Large intestine (tissue), 3 donors: ENCODE measurements around the gene DET1. TPM values are rescaled to one million over a fixed set of nuclear protein-coding genes. Genes with fewer than 3 reads are reported as not detected.
"Not testable (repeated sequence)": the region's sequence is repeated elsewhere in the genome, so short reads cannot be mapped to it uniquely, and the experiment has no call there.

Experiments used
- DNase-seq, 2 donors: peaks; one replicate each; pipeline versions ENCODE4 v3.0.0 to v3.0.0-alpha.2; 2013
- H3K27ac ChIP-seq: one replicate; pipeline ENCODE4 v1.5.1; 2013; ENCODE audit warnings: low read length
- H3K27me3 ChIP-seq: 2 replicates; pipeline ENCODE4 v1.6.1; 2013; ENCODE audit warnings: low read length; ENCODE audit not compliant: control insufficient read depth, insufficient read depth
- H3K36me3 ChIP-seq: 2 replicates; pipeline ENCODE4 v1.6.1; 2013; ENCODE audit warnings: low read length; ENCODE audit not compliant: control insufficient read depth, insufficient read depth
- H3K4me1 ChIP-seq: one replicate; pipeline ENCODE4 v1.6.1; 2013; ENCODE audit warnings: low read length; ENCODE audit not compliant: control insufficient read depth, insufficient read depth
- H3K4me3 ChIP-seq: one replicate; pipeline ENCODE4 v1.5.1; 2013; ENCODE audit warnings: low read length
- H3K9me3 ChIP-seq: one replicate; pipeline ENCODE4 v1.6.1; 2013; ENCODE audit warnings: mild to moderate bottlenecking, low read depth, low read length, moderate library complexity; ENCODE audit not compliant: control insufficient read depth
- WGBS: methylation state at CpG from one replicate; pipeline ENCODE4 v1.1.5; 2013; ENCODE audit warnings: low lambda C conversion rate; ENCODE audit not compliant: insufficient coverage; 5-methylcytosine and 5-hydroxymethylcytosine counted together
- polyA plus RNA-seq: library from polyadenylated mRNA; unstranded; fragments of 120-200 nt; gene quantifications from one replicate; pipeline ENCODE4 v1.2.1, GENCODE V29; 2013

Gene DET1
- polyA plus RNA-seq, 1 donor, result 12.1 TPM

DNA sequence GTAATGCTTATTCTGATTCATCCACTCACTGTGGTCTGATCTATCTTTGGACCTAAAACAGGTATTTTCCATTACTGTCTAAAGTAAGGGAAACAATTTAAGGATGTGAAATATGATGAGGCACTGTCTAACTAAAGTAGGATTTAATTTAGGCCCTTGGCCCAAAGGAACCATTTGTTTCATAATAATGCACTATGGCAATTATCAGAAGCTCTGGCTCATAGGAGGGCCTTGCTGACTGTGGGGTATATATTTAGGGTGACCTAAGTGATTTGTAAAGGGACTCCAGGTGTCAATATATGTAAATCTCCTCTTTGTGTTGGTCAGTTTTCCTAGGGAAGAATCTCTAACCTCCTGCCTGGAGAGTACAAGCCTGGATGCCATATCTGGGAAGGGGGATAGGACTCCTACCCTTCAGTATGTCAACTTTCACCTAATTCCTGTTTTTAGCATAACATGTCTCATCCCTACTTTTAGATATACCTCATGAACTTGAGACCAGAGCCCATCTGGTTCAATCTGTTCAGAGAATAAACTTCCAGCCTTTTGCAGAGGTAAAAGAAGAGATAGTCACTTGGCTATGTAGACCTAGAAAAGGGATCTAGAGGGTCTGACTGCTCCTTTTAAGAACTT lies 20.1 kb downstream of the DET1 start:
- no peaks in the 10 kb centered on the region for H3K27me3 ChIP-seq
- no peak for DNase-seq
- H3K4me3 ChIP-seq, result no peak overlapping the region
- no peak overlapping the region for H3K27ac ChIP-seq
- peaks cover 50% of the 10 kb centered on the region for H3K36me3 ChIP-seq
- peaks cover 5% of the 10 kb centered on the region for H3K9me3 ChIP-seq
- no peaks in the 10 kb centered on the region for H3K4me1 ChIP-seq

DNA sequence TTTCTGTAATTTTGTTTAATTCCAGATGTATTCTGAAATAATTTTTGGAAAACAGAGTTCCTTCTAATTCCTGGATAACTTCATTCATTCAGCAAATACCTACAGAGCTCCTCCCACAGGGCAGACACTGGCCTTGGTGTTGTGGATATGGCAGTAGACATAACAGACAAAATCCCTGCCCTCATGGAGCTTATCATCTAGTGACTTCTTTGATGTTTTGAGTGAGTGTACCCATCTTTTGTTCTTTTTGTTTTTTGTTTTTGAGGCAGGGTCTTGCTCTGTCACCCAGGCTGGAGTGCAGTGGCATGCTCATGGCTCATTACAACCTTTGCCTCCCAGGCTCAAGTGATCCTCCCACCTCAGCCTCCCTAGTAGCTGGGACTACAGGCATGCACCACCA lies 21.1 kb downstream of the DET1 start:
- H3K4me1 ChIP-seq, result no peaks in the 10 kb centered on the region
- peaks cover 5% of the 10 kb centered on the region for H3K9me3 ChIP-seq
- no peaks in the 10 kb centered on the region for H3K27me3 ChIP-seq
- no peak overlapping the region for H3K4me3 ChIP-seq
- no peak overlapping the region for H3K27ac ChIP-seq
- no peak for DNase-seq
- H3K36me3 ChIP-seq, result peaks cover 45% of the 10 kb centered on the region

DNA sequence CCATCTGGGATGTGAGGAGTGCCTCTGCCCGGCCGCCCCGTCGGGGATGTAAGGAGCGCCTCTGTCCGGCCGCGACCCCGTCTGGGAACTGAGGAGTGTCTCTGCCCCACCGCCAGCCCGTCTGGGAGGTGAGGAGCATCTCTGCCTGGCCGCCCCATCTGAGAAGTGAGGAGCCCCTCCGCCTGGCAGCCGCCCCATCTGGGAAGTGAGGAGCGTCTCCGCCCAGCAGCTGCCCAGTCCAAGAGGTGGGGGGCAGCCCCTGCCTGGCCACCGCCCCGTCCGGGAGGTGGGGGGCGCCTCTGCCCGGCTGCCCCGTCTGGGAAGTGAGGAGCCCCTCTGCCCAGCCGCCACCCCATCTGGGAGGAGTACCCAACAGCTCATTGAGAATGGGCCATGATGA lies 22.4 kb downstream of the DET1 start:
- not testable (repeated sequence) for H3K9me3 ChIP-seq, H3K27ac ChIP-seq, H3K4me1 ChIP-seq, H3K27me3 ChIP-seq, DNase-seq, H3K4me3 ChIP-seq
- no CpG with 5 or more reads among the region's 23 CpGs for WGBS
- H3K36me3 ChIP-seq, result peaks cover 32% of the 10 kb centered on the region

DNA sequence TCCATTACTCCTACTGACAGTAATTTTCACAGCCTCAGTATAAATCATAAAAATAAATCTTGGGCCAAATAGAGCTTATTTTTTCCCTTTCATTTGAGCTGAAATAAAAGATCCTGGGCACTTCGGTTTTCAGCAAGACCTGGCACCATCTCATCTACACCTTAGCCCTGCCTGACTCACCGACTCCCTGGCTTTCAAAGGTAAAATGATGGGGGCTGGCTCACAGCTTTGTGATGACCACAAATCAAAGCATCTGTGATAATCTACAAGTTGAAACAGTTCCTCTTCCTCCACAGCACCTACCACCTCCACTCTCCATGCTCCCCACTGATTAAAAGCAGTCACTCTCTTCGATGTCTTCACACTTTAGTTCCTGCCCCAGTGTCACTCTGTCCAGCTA lies 27.6 kb downstream of the DET1 start:
- H3K4me1 ChIP-seq, result no peaks in the 10 kb centered on the region
- no peaks in the 10 kb centered on the region for H3K27me3 ChIP-seq
- no peak overlapping the region for H3K4me3 ChIP-seq
- H3K36me3 ChIP-seq, result peaks cover 15% of the 10 kb centered on the region
- no peak for DNase-seq
- H3K9me3 ChIP-seq, result peaks cover under 1% of the 10 kb centered on the region
- H3K27ac ChIP-seq, result no peak overlapping the region
- WGBS, result no CpG with 5 or more reads among the region's 3 CpGs

DNA sequence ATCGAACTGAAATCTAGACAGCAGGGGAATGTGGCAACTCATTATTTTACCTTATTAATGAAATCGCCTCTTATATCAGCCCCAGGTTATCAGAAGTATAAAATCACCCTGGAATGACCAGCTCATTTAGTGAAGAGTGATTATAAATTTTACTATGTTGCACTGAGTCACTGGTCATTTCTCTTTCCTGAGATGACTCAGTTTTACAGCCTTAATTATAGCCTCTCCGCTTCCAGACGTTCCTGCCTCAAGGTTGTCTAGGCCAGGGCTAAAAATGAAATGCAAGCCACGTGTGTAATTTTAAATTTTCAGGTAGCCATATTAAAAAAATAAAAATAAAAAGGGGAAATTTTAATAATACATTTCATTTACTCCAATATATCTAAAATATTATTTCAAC lies 33.3 kb downstream of the DET1 start:
- 58% methylated on average over 2 of the region's 5 CpGs for WGBS
- peak; percentile 20 to 54 for DNase-seq
- Histone ChIP-seq H3K36me3 (peaks cover 46% of the 10 kb centered on the region), H3K4me1 (no peaks in the 10 kb centered on the region), H3K27ac (no peak overlapping the region), H3K27me3 (no peaks in the 10 kb centered on the region), H3K4me3 (no peak overlapping the region), H3K9me3 (no peaks in the 10 kb centered on the region)

DNA sequence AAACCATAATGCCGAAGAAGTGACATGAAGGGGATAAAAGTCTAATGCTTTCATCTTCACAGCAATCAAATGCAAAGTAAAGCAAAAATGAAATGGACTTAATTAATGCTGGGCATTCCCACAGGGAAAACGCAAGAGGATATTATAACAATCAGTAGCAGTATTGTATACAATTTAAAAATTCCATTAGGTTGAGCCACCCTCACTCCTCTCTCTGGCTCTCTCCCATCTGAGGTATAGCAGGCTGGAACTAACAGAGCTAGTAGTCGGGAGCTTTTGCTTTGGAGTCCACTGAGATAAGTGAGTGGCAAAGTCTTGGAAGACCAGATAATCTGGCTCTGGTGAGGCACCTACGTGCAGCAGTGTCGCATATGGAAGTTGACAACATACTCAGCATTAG lies 33.9 kb downstream of the DET1 start:
- Histone ChIP-seq H3K27me3 (no peaks in the 10 kb centered on the region), H3K27ac (no peak overlapping the region), H3K4me1 (no peaks in the 10 kb centered on the region), H3K36me3 (peaks cover 50% of the 10 kb centered on the region), H3K9me3 (no peaks in the 10 kb centered on the region), H3K4me3 (no peak overlapping the region)
- peak in 1 of 2 donors; percentile 23 for DNase-seq
- 40% methylated on average over 1 of the region's 5 CpGs for WGBS

DNA sequence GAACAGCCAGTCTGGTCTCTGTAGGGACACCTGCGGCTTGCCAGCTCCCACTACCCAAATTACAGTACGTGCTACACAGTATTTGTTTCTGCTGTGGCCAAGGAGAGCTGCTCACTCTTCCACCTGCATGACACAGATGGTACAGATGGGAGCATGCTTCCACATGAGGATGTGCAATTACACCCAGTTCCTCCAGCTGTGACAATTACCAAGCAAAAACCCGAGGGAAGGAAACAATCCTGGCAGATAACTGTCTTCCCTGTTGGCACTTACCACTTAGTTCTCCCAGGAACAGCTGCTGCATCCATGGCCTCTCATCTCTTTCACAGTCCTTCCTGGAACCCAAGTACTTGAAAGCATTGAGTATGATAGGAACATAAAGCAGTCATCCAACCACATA lies 34.4 kb downstream of the DET1 start:
- Histone ChIP-seq H3K27me3 (no peaks in the 10 kb centered on the region), H3K4me3 (no peak overlapping the region), H3K36me3 (peaks cover 52% of the 10 kb centered on the region), H3K27ac (no peak overlapping the region), H3K4me1 (no peaks in the 10 kb centered on the region), H3K9me3 (no peaks in the 10 kb centered on the region)
- no CpG with 5 or more reads among the region's 3 CpGs for WGBS
- no peak for DNase-seq

DNA sequence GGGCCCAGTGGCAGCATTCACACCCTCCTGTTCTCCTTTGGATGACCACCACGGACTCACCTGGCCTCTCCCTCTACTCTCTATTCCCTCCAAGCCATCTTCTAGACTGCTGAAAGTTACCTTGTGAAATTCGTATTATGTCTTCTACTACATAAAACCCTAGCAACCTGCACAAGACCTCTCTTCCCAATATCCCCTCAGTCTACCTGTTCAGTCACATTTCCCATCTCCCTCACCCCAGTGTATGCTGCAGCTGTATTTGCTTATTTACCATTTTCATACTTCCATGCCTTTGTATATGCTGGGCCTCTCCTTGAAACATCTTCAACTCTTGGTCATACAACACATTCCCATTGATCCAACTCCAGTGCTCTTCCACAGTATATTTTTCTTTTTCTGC lies 35.3 kb downstream of the DET1 start:
- H3K4me3 ChIP-seq, result no peak overlapping the region
- H3K9me3 ChIP-seq, result no peaks in the 10 kb centered on the region
- peaks cover 49% of the 10 kb centered on the region for H3K36me3 ChIP-seq
- no peak overlapping the region for H3K27ac ChIP-seq
- H3K27me3 ChIP-seq, result no peaks in the 10 kb centered on the region
- WGBS, result no CpG with 5 or more reads among the region's 2 CpGs
- DNase-seq, result no peak
- no peaks in the 10 kb centered on the region for H3K4me1 ChIP-seq

DNA sequence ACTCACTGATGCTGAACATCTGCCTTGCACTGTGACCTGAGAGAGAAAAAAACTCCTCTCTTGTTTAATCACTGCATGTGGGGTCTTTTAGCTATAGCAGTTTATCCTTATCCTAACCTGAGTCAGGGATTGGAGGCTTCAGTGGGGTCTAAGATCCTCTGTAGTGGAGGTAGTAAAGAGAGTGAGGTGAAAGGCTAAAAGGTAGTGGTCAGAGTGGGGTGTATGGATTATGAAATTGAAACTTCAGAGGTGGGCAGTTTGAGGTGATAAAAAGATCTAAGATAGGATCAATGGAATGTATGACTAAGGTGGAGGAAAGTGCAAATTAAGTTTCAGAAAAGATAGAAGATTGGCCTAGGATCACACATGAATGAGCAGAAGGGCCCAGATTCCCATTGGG lies 36.5 kb downstream of the DET1 start:
- Histone ChIP-seq H3K27me3 (no peaks in the 10 kb centered on the region), H3K27ac (no peak overlapping the region), H3K9me3 (no peaks in the 10 kb centered on the region), H3K36me3 (peaks cover 52% of the 10 kb centered on the region), H3K4me3 (no peak overlapping the region), H3K4me1 (no peaks in the 10 kb centered on the region)
- DNase-seq, result no peak

DNA sequence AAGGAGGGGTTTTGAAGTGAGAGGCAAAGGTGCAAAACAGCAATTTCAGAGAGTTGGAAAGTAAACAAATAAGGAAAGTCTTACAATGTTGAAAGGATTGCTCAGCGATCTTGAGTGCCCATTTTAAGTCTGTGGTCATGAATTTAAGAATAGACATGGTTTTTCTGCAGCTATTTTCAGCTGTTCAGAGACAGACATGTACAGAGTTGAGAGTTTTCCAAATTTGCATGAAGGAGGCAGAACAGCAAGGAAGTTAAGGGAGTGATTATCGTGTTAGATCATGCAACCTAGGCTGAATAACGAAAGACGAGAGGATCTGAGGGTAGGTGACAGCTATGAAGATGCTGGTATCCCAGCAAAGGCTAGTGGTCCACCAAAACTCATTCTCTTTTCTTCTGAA lies 37.2 kb downstream of the DET1 start:
- WGBS, result no CpG with 5 or more reads among the region's 4 CpGs
- Histone ChIP-seq H3K4me3 (no peak overlapping the region), H3K27me3 (no peaks in the 10 kb centered on the region), H3K4me1 (no peaks in the 10 kb centered on the region), H3K36me3 (peaks cover 55% of the 10 kb centered on the region), H3K9me3 (no peaks in the 10 kb centered on the region), H3K27ac (no peak overlapping the region)
- DNase-seq, result no peak

DNA sequence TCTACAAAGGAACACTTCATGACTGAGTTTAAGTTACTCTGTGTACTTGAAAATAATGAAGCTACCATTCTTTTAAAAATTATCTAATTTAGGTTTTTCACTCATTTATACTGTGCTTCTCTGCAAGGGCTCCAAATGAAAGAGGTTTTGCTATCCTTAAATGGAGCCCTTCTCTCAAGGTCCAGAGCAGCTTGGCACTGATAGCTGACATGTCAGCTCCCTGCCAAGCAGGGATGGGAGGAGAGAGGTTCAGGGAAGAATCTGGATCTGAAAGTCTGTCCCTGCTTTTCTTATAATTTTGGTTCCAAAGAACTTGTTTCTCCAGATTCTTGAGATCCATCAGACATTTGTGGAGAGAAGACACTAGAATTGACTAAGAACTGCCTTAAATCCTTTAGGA lies 39.9 kb downstream of the DET1 start:
- Histone ChIP-seq H3K27ac (no peak overlapping the region), H3K36me3 (peaks cover 55% of the 10 kb centered on the region), H3K4me1 (no peaks in the 10 kb centered on the region), H3K27me3 (no peaks in the 10 kb centered on the region), H3K9me3 (no peaks in the 10 kb centered on the region), H3K4me3 (no peak overlapping the region)
- DNase-seq, result no peak
